GM12878 (cell line): Measurements from ENCODE around the gene FLNC.

ENCODE experiments used
- CBX5 ChIP-seq: sonication (generic); IDR thresholded peaks from 2 replicates; pipeline ENCODE4 v1.6.1; 2016; ENCODE audit warnings: low read depth, moderate library complexity, mild to moderate bottlenecking, inconsistent platforms
- CEBPB ChIP-seq, 2 experiments: fragments of 150-350 bp in 1 of 2; IDR thresholded peaks; 2 replicates each; pipeline ENCODE4 v1.6.1; 2012 to 2014; ENCODE audit warnings: low read depth in 2 of 2, low read length in 2 of 2, borderline replicate concordance in 1 of 2, inconsistent platforms in 1 of 2
- CHD1 ChIP-seq: IDR thresholded peaks from 2 replicates; pipeline ENCODE4 v1.6.1; 2012; ENCODE audit warnings: low read depth, low read length, improper control_type of control experiment
- MEF2A ChIP-seq: IDR thresholded peaks from 2 replicates; pipeline ENCODE4 v1.6.1; 2011; ENCODE audit warnings: low read depth, mild to moderate bottlenecking, low read length, moderate library complexity; ENCODE audit not compliant: insufficient read depth
- NFYB ChIP-seq: IDR thresholded peaks from 2 replicates; pipeline ENCODE4 v1.6.1; 2011; ENCODE audit warnings: low read depth, mild to moderate bottlenecking, low read length, improper control_type of control experiment, moderate library complexity; ENCODE audit not compliant: insufficient read depth
- NKRF ChIP-seq: fragments of 450-650 bp; conservative IDR thresholded peaks from 2 replicates; pipeline ENCODE4 v1.6.1; 2017; ENCODE audit warnings: mild to moderate bottlenecking, moderate library complexity
- POLR2A ChIP-seq: IDR thresholded peaks from 2 replicates; pipeline ENCODE4 v1.6.1; 2011; ENCODE audit warnings: low read depth, mild to moderate bottlenecking, low read length
- POLR2AphosphoS5 ChIP-seq: IDR thresholded peaks from 2 replicates; pipeline ENCODE4 v1.6.1; 2011; ENCODE audit warnings: mild to moderate bottlenecking, low read length, inconsistent platforms
- SREBF2 ChIP-seq: IDR thresholded peaks from 2 replicates; pipeline ENCODE4 v1.6.1; 2012; ENCODE audit warnings: mild to moderate bottlenecking, low read length
- SUZ12 ChIP-seq: fragments of 200-600 bp; sonication (generic); IDR thresholded peaks from one replicate; pipeline ENCODE4 v1.6.1; 2018; ENCODE audit warnings: antibody characterized with exemption, mild to moderate bottlenecking; ENCODE audit not compliant: unreplicated experiment
- ZNF384 ChIP-seq: IDR thresholded peaks from 2 replicates; pipeline ENCODE4 v1.6.1; 2012; ENCODE audit warnings: low read depth, mild to moderate bottlenecking, low read length, improper control_type of control experiment, borderline replicate concordance
- ZZZ3 ChIP-seq: IDR thresholded peaks from 2 replicates; pipeline ENCODE4 v1.6.1; 2011; ENCODE audit warnings: low read depth; ENCODE audit not compliant: control insufficient read depth, insufficient read length
- TF ChIP-seq, protein P1 (sequence below), 3 experiments: IDR thresholded peaks in 2 of 3; conservative IDR thresholded peaks in 1 of 3; 2 replicates each; pipeline ENCODE4 v1.5.1; 2011; ENCODE audit warnings: low read depth in 3 of 3, low read length in 3 of 3, mild to moderate bottlenecking in 3 of 3, control low read depth in 2 of 3, moderate library complexity in 2 of 3, inconsistent platforms in 1 of 3, mixed read lengths in 1 of 3; ENCODE audit not compliant: control insufficient read depth in 2 of 3, insufficient read depth in 1 of 3; ENCODE audit errors: extremely low read depth in 1 of 3

DNA sequence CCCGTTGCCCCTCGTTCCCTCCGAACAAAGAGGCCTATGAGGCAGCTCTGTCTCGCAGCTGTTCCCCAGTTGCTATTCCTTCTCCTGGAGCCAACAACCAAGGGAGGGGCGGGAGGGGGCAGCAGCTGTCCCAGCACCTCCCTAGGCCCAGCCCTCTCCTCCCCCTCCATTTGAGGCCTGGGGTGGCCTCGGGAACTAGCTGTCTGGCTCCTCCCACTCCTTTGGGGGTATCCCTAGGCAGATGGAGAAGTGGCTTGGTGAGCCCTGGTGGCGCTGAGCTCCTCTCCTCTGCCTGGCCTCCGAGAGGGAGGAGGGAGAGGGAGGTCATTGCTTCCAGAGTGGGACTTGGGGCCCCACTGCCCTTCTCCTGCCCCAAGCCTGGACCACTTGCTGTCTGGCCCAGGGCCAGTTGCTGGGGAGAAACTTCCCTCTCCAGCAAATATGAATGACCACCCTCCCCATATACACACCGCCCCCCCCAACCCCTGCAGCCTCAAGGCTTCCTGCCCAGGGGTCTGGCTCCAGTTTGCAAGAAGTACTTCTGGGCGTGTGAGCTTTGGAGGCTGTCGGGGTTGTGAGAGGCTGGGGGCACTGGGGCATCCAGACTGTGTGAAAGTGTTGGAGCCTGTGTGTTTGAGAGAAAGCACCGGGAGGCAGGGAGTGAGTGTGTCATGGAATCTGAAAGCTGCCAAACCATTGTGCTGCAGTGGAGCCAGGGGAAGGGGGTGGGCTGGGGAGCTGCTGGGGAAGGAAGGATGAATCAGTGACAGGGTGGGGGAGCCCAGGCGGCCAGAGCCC, 3.1 kb downstream of the FLNC start:
- no peak for TF ChIP-seq POLR2AphosphoS5
- TF ChIP-seq MEF2A, result no peak
- no peak for TF ChIP-seq POLR2A
- TF ChIP-seq SUZ12, result no peak
- TF ChIP-seq, protein P1, sequence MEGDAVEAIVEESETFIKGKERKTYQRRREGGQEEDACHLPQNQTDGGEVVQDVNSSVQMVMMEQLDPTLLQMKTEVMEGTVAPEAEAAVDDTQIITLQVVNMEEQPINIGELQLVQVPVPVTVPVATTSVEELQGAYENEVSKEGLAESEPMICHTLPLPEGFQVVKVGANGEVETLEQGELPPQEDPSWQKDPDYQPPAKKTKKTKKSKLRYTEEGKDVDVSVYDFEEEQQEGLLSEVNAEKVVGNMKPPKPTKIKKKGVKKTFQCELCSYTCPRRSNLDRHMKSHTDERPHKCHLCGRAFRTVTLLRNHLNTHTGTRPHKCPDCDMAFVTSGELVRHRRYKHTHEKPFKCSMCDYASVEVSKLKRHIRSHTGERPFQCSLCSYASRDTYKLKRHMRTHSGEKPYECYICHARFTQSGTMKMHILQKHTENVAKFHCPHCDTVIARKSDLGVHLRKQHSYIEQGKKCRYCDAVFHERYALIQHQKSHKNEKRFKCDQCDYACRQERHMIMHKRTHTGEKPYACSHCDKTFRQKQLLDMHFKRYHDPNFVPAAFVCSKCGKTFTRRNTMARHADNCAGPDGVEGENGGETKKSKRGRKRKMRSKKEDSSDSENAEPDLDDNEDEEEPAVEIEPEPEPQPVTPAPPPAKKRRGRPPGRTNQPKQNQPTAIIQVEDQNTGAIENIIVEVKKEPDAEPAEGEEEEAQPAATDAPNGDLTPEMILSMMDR (IDR thresholded peaks at IDR 0.05 in 2 of 3, conservative IDR thresholded peaks at IDR 0.05 in 1 of 3; ENCODE audit: control insufficient read depth in 2 of 3, extremely low read depth in 1 of 3, insufficient read depth in 1 of 3, low read depth in 3 of 3, low read length in 3 of 3), result no peak
- no peak for TF ChIP-seq ZZZ3
- no peak for TF ChIP-seq CEBPB (IDR thresholded peaks at IDR 0.05; ENCODE audit: borderline replicate concordance in 1 of 2, low read depth in 2 of 2, low read length in 2 of 2)
- TF ChIP-seq ZNF384, result no peak
- no peak for TF ChIP-seq SREBF2
- TF ChIP-seq CBX5, result no peak
- no peak for TF ChIP-seq NKRF
- TF ChIP-seq NFYB, result no peak
- TF ChIP-seq CHD1, result no peak
